ENCODE measurements around the gene VANGL2.

- no peak for TF ChIP-seq POLR2A (IDR thresholded peaks at IDR 0.05)
- no peak for TF ChIP-seq CTCF (IDR thresholded peaks at IDR 0.05)
These were observed 33.4 kb upstream of the VANGL2 start, which contains the start of gene NHLH1 for GRCh38 chr1:160366731-160367515.
